HUES64 (cell line): ENCODE data around the gene OR5C1.
"Not testable (repeated sequence)": the region's sequence is repeated elsewhere in the genome, so short reads cannot be mapped to it uniquely, and the experiment has no call there.

Experiments
- H3K27ac ChIP-seq: 2 replicates; pipeline ENCODE4 v1.7.0; 2013; ENCODE audit warnings: low read depth, low read length, inconsistent platforms
- H3K27me3 ChIP-seq: 2 replicates; pipeline ENCODE4 v1.6.1; 2013; ENCODE audit warnings: mild to moderate bottlenecking, low read length; ENCODE audit not compliant: insufficient read depth
- H3K36me3 ChIP-seq: 2 replicates; pipeline ENCODE4 v1.6.1; 2013; ENCODE audit warnings: mild to moderate bottlenecking, low read length; ENCODE audit not compliant: insufficient read depth
- H3K4me1 ChIP-seq: 2 replicates; pipeline ENCODE4 v1.6.1; 2013; ENCODE audit warnings: mild to moderate bottlenecking, low read length, moderate library complexity; ENCODE audit not compliant: insufficient read depth
- H3K4me3 ChIP-seq: 2 replicates; pipeline ENCODE4 v1.5.1; 2013; ENCODE audit warnings: mild to moderate bottlenecking, low read length, moderate library complexity
- H3K9ac ChIP-seq: 2 replicates; pipeline ENCODE4 v1.6.1; 2013; ENCODE audit warnings: mild to moderate bottlenecking, low read depth, low read length
- H3K9me3 ChIP-seq: 2 replicates; pipeline ENCODE4 v1.6.1; 2013; ENCODE audit warnings: low read depth, low read length; ENCODE audit not compliant: insufficient read depth
- WGBS: fragments of 150-250, 120-280 bp; methylation state at CpG from one replicate; pipeline ENCODE4 v1.1.7; 2013; ENCODE audit warnings: missing lambda C conversion rate; 5-methylcytosine and 5-hydroxymethylcytosine counted together

The OR5C1 gene

GRCh38 chr9:122828965-122829284 is 40.2 kb downstream of the OR5C1 start:
- H3K9ac ChIP-seq, result peak overlapping the region; percentile 85; the same call in 1 of the 2 replicates
- not testable (repeated sequence) for H3K9me3 ChIP-seq, H3K4me1 ChIP-seq, H3K27me3 ChIP-seq
- WGBS, result 74% methylated on average over 18 of the region's 18 CpGs
- H3K27ac ChIP-seq, result peak overlapping the region; percentile 33; the same call in 1 of the 2 replicates
- H3K4me3 ChIP-seq, result peak overlapping the region; percentile 96
- H3K36me3 ChIP-seq, result peaks cover 28% of the 10 kb centered on the region

GRCh38 chr9:122832194-122832593 is 43.5 kb downstream of the OR5C1 start:
- H3K4me1 ChIP-seq, result peaks cover 2% of the 10 kb centered on the region; the same call in 1 of the 2 replicates
- no peak overlapping the region for H3K27ac ChIP-seq
- H3K9me3 ChIP-seq, result no peaks in the 10 kb centered on the region
- no peaks in the 10 kb centered on the region for H3K36me3 ChIP-seq
- H3K4me3 ChIP-seq, result no peak overlapping the region
- no peak overlapping the region for H3K9ac ChIP-seq
- WGBS, result 96% methylated on average over 3 of the region's 3 CpGs
- no peaks in the 10 kb centered on the region for H3K27me3 ChIP-seq

GRCh38 chr9:122835313-122835731 is 46.6 kb downstream of the OR5C1 start:
- Histone ChIP-seq H3K4me1 (no peaks in the 10 kb centered on the region), H3K9ac (no peak overlapping the region), H3K27ac (no peak overlapping the region), H3K4me3 (no peak overlapping the region), H3K9me3 (no peaks in the 10 kb centered on the region), H3K36me3 (no peaks in the 10 kb centered on the region), H3K27me3 (no peaks in the 10 kb centered on the region)
- 73% methylated on average over 4 of the region's 4 CpGs for WGBS

- no peaks in the 10 kb centered on the region for H3K36me3 ChIP-seq
- 93% methylated on average over 14 of the region's 14 CpGs for WGBS
- H3K9me3 ChIP-seq, result no peaks in the 10 kb centered on the region
- H3K4me3 ChIP-seq, result no peak overlapping the region
- H3K27me3 ChIP-seq, result no peaks in the 10 kb centered on the region
- H3K4me1 ChIP-seq, result no peaks in the 10 kb centered on the region
- no peak overlapping the region for H3K27ac ChIP-seq
- H3K9ac ChIP-seq, result no peak overlapping the region
Observed at GRCh38 chr9:122837266-122837850, 48.6 kb downstream of the OR5C1 start.

- not testable (repeated sequence) for H3K27me3 ChIP-seq, H3K9me3 ChIP-seq, H3K36me3 ChIP-seq, H3K27ac ChIP-seq, H3K4me1 ChIP-seq, H3K4me3 ChIP-seq, H3K9ac ChIP-seq
- WGBS, result 80% methylated on average over 3 of the region's 3 CpGs
Observed at GRCh38 chr9:122838441-122838840, 49.7 kb downstream of the OR5C1 start.
